ENCODE results near the gene TUBB1. TPM values are rescaled to one million over a fixed set of nuclear protein-coding genes. Genes with fewer than 3 reads are reported as not detected.

TUBB1 gene
- total RNA-seq, 4 donors from 2014 or later: 0.19 to 0.56 (median 0.36) TPM

DNA sequence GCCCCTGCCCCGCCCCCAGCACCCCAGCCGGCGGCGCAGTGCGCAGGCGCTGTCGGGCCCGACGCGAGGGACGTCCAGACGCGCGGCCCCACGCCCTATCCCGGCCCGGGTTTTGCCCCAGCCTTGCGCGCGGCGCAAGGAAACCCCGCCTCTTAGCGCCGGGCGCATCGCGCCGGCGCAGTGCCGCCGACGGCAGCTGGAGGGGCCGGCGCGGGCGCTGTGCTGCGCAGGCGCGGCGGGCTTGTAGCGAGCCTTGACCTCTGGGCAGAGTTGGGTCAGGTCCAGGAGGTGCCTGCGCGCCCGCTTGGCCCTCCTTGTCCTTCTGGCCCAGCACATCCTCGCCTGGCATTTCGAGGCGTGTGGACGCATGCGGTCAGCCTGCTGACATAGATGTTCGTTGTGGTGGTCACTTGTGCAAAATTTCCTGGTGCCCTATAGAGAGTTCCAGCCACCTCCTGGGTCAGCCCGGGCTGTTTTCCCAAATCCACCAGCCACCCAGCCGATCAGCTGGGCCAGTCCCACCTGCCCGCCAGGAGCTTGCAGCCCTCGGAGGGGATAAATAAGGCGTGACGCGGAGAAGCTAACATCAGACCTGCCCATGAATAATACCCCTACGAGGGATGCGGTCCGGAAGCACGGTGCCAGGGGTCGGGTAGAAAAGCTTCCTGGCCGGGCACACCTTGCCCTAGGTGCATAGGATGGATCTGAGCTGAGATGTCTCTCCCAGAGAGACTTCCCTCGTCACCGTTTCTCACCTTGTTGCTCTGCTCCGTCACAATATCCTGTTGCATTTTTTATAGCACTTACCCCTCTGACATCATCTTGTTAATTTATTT is 23.8 kb downstream of the TUBB1 start:
- ATAC-seq (ENCODE audit: low FRiP score): peak; percentile 99
- DNase-seq (ENCODE audit: low spot score): peak; percentile 67

GRCh38 chr20:59043698-59044097 is 24.5 kb downstream of the TUBB1 start:
- no peak for TF ChIP-seq CTCF (IDR thresholded peaks at IDR 0.05)
- no peak for DNase-seq (ENCODE audit: low spot score)

More for the DNA sequence above, 23.8 kb downstream of the TUBB1 start:
- no peak for TF ChIP-seq CTCF (IDR thresholded peaks at IDR 0.05)

GRCh38 chr20:59044295-59044694 is 25.1 kb downstream of the TUBB1 start:
- no peak for ATAC-seq (ENCODE audit: low FRiP score)
- no peak for DNase-seq (ENCODE audit: low spot score)
- no peak for TF ChIP-seq CTCF (IDR thresholded peaks at IDR 0.05)

More at GRCh38 chr20:59043698-59044097, 24.5 kb downstream of the TUBB1 start:
- no peak for ATAC-seq (ENCODE audit: low FRiP score)

- no peak for TF ChIP-seq CTCF (IDR thresholded peaks at IDR 0.05)
- DNase-seq (ENCODE audit: low spot score) (no peak), ATAC-seq (ENCODE audit: low FRiP score) (no peak)
These were observed 25.6 kb downstream of the TUBB1 start for GRCh38 chr20:59044796-59045195.

GRCh38 chr20:59046862-59047261 is 27.6 kb downstream of the TUBB1 start:
- ATAC-seq (ENCODE audit: low FRiP score): no peak
- no peak for DNase-seq (ENCODE audit: low spot score)
- TF ChIP-seq CTCF (IDR thresholded peaks at IDR 0.05): no peak

GRCh38 chr20:59047938-59048680 is 28.9 kb downstream of the TUBB1 start:
- DNase-seq (ENCODE audit: low spot score) (no peak), ATAC-seq (ENCODE audit: low FRiP score) (no peak)
- no peak for TF ChIP-seq CTCF (IDR thresholded peaks at IDR 0.05)

All from omental fat pad (tissue), 4 donors.